NCI-H510A (cell line): Measurements from ENCODE around the gene METAP1D.
"Not testable (repeated sequence)": the region's sequence is repeated elsewhere in the genome, so short reads cannot be mapped to it uniquely, and the experiment has no call there.

Experiments used
- DNase-seq: peaks from one replicate; lab custom pipeline; 2025; lab: John Stamatoyannopoulos, UW

The METAP1D gene

DNA sequence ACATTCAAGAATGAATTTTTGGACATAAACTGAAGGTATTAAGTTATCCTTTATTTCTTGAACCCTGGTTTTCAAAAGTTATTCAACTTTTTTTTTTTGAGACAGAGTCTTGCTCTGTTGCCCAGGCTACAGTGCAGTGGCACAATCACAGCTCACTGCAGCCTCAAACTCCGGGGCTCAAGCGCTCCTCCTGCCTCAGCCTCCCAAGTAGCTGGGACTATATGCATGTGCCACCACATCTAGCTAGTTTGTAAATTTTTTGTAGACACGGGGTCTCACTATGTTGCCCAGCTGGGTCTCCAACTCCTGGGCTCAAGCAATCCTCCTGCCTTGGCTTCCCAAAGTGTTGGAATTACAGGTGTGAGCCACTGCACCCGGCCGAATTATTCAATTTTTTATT lies 2.7 kb upstream of the METAP1D start:
- not testable (repeated sequence) for DNase-seq

DNA sequence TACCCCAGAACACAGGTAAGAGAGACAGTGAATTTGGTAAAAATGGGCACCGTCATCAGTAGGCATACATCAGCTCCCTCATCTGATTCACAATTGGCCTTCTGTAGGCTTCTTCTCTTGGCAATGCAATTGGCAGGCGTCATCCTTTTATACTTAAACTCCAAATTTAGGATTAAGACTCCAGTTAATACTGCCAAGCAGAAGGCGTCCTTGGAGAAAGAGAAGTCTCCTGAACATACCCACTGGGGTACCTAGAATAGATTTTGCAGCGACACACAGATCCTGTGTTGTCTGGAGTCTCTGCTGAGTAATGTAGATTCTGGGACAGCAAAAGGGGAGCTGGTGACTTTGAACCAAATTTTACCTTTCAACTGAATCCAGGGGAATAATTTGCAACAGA lies 592 bp upstream of the METAP1D start:
- DNase-seq = no peak

DNA sequence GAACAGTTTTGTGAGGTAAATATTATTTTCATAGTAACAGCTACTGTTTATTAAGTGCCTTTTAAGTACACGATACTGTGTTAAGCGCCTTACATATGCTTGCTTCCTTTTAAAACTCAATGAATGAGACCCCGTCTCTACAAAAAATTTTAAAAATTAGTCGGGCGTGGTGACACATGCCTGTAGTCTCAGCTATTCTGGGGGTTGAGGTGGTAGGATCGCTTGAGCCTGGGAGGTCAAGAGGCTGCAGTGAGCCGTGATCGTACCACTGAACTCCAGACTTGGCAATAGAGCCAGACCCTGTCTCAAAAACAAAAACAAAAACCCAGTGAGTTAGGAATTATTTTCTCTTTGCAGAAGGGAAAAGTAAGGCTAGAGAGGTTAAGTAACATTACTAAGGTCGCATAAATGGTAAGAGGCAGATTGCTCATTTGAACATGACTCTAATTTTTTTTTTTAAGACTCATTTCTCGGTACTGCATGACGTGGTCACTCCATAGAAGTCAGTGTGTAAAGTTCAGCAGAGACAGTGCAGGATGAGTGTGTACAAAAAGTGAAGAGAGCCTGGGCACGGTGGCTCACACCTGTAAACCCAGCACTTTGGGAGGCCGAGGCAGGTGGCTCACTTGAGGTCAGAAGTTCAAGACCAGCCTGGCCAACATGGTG lies 1.1 kb downstream of the METAP1D start:
- no peak for DNase-seq

DNA sequence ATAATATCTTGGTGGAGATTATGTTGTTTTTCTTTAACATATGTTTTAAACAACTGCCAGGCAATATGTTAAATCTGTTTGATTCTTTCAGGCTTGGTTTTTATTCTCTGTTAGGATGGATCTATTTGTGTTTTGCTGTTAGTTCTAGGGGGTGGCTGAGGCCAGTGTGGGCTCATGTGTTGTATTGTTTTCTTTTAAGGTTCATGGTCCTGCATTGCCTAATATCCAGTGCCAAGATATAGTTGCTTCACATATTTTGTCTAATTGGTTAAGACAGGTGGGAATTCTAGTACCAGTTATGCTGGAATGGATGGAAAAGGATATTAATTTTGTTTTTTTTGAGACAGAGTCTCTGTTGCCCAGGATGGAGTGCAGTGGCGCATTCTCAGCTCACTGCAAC lies 7.6 kb downstream of the METAP1D start:
- DNase-seq = no peak

DNA sequence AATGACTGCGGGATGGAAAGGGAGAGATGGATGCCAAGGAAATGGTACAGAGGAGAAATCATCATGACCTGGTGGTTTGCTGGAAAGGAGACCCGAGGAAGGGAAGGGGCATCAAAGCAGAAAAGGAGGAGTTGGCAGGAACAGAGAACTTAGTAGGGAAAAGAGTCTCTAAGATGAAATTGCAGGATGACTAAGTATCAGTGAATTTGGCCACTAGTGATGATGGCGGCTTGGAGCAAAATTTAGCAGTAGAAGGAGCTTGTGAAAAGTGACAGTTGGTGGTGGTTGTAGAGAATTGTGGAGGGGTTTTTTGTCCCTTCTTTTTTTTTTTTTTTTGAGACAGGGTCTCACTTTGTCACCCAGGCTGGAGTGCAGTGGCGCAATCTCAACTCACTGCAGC lies 10.1 kb downstream of the METAP1D start:
- no peak for DNase-seq

DNA sequence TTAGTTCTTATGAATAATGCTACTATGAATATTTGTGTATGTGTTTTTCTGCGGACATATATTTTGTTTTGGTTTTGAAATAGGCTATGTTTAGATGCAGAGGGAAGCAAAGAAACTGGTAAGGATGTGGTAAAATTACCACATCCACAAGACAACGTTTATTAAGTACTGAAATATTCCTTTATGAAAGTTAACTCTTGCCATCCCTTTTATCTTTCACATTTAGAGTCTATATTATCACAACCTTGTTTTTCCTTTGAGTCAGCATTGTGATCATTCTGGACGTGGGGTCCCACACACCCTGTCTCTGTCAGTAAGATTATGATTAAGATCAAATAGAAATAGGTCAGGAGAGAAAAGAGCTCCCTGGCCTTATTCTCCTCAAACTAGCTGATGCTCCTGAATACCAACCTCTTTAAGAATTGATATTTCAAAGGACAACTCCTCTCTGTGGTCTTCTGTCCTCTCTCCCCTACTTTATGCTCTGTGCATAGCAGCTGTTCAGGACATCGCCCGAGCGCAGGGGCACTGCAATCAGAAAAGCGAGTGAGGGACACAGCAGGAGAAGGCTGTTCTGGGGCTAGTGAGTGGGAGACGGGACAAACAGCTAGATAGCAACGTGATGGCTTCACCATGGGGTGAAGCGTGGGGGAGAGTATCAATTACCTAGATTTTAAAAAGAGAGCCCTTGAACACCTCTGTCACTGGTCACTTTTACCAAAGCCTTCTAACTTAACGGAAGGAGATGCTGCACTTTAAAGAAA lies 12.2 kb downstream of the METAP1D start:
- DNase-seq = no peak

DNA sequence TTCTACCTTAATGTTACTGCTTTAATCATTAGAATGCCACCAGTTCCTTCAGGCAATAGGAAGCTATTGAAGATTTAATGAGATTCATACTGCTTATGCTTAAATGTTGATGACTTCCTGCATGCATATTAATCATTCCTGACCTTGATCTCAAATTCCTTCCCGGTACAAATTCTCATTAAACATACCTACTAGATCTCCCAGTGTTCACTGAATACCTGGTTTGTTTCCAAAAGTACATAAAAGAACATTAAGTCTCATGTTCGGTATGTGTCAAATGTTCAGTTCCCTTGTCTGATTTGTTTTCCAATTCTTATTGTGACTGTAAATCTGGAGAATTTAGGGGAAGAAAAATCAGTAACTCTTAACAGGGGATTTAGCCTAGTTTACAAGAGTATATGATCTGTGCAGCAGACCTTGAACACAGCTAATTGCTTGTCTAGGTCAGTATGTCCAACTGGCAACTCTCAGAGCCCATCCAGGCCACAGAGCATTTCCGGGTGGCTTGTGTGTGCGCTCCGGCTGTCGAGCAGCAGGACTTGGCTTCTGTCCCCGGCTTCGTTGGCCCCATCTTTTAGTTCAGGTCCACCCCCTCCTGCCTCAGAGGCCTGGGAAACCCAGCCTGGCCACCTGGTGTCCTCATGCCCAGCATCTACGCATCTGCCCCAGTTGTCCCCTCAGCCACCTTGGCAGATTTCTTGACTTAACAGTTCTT lies 13.1 kb downstream of the METAP1D start:
- no peak for DNase-seq

DNA sequence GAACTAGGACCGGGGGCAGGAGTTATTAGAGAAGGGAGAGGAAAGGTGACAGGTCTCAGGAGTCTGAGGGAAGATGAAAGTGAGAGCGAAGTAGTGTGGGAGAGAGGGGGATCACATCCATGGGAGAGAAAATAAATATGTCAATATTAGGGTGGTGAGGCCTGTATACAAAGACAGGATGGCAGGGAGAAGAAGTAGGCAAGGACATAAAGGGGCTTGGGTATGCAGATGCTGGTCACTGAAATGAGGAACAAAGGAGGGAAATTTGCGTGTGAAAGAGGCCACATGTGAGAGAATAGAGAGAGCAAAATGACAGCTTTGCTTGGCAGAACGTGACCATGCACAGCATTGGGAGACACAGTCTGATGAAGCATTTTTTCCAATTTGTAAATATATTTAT lies 13.6 kb downstream of the METAP1D start:
- no peak for DNase-seq

DNA sequence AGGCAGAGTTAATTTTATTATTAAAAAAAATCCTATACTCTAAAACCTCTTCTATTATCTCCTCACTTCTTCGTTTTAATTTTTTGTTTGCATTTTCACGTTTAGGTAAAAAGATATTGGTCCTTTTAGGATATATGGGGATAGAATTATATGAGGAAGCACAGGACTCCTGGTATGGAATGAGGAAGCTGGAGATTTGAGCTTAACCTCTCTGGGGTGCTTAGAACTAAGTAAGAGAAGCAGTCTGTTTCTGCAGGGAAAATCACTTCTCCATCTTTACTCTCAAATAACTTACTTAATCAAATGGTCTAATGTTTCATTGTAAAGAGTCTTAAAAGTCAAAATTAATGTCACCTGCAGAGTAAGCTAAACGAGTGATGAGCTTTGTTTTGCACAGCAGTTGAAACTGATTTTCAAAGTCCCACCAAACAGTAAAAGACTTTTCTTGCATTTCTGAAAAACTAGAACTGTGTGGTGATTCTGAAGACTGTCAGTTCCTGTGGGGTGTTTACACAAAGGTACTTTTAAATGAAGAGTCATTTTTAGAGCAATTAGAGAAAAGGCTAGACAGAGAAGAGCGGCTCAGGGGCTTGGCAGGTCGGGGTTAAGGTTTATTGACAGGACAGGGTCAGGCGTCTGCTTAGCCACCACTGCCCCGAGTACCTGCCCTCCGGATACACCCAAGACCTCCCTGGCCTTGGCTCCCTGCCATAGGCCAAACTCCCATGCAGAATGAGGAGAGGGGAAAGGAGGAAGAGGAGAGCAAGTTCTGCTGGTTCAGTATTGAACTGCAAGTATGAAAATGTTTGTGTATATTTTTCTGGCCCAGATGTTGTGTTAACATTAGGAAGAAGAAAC lies 21.6 kb downstream of the METAP1D start:
- DNase-seq = no peak

DNA sequence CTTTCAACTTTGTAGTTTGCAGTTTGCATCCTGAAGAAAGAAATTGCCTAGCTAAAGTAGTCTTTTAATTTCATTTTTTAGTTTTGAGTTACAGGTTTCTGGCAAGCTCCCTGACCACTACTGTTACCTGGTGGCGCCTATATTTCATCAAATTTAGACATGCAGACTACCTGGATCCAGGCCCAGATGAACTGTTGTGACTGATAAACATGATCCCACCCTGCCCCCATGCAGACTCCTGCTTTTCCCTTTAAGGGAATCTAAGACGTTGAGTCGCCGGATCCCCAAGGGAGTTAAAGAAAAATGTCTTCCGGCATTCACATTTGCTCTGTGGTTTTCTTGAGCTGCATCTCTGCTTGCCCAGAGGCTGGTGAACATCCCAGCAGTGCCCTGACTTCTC lies 22.2 kb downstream of the METAP1D start:
- no peak for DNase-seq

DNA sequence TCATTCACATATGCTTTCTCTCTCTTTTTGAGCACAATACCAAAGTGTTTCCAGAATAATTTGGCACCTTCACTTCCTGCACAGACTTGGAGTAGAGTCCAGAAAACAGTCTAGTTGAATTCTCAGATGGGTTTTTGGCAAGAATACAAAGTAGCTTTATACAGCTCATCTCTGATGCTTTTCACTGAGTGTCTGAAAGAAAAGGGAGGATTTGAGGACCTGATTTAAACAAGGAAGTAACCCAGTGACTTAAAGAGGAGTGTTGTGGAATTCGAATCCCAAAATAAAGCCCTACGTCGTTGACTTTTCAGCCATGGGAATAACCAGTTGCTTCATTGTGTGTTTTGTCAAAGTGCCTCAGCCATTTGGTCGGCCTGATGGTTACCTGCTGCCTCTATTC lies 31.8 kb downstream of the METAP1D start:
- no peak for DNase-seq

DNA sequence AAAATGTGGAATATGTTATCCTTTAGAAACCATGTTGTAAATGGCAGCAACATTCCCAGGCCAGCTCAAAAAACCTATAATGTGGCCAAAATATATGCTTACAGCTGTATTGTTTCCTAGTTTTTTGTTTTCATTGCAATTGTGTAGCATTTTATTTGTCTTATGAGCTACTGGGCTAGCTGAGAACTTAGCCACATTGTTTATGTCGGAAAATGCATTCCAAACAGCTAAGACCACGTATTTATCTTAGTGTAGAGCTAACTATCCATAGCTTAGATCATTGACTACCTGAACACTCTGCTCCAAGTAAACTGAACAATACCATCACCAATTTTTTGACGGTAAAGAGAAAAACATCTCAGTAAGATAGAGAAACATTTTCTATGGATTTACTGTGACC lies 38.4 kb downstream of the METAP1D start:
- DNase-seq = no peak

DNA sequence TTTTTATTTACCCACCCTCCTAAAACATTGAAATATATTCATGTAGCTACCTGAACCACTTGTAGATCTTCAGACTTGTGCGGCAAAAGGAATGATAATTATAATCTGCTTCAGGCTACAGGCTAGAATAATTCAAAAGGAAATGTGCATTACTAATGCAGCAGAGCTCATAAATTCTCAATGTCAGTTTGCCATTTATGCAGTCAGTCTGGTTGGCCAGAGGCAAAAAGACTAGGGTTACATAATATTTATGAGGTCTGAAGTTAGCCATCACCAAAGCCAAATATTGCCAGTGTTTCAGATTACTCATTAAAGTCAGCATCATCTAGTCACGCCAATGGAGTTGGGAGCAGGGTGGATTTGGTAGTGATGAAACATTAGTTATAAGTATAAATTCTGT lies 38.9 kb downstream of the METAP1D start:
- no peak for DNase-seq

DNA sequence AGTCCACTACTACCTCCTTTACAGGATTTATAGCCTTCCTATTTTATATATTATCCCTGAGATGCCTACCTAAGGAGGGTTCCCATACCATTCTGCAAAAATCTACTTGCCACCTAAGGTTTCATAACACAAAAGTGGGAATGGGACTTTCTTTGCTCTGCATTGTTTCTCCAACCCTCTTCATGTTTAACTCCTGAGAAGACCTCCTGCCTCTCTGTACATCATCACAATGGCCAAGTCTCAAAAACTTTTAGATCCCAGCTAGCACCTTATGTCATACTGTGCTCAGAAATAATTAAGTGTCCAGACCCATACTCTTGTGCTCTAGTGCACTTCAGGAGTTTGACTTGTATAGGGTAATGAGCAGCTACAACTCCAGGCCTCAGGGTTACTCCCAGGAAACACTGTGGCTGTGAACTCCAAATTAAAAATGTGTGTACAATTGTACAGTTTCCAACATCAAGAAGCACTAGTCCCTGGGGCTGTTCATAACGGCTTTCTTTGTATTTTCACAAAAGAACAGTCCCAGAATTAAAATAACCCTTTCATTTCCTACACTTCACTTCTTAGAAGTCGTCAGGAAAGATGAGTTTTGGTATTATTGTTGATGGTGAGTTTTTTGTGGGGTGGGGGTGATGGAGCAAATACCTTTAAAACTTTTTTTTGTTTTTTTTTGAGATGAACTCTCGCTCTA lies 39.4 kb downstream of the METAP1D start:
- no peak for DNase-seq

DNA sequence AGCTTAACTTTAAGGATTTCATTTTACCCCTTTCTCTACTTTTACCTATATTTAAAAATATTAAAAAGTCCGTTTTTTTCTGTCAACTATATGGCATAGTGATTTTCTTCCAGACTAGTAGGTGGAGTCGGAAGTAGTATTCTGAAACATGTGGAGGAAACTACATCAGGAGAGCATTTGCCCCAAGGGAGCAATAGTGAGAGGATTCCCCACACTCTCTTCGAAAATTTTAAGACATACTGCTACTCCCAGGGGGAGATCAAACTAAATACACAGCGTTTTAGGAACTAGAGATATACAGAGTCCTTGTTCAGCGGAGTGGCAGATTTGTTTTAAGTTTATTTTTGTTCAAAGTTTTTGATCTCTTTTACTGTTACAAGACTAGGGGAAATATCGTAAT lies 40.6 kb downstream of the METAP1D start:
- no peak for DNase-seq

DNA sequence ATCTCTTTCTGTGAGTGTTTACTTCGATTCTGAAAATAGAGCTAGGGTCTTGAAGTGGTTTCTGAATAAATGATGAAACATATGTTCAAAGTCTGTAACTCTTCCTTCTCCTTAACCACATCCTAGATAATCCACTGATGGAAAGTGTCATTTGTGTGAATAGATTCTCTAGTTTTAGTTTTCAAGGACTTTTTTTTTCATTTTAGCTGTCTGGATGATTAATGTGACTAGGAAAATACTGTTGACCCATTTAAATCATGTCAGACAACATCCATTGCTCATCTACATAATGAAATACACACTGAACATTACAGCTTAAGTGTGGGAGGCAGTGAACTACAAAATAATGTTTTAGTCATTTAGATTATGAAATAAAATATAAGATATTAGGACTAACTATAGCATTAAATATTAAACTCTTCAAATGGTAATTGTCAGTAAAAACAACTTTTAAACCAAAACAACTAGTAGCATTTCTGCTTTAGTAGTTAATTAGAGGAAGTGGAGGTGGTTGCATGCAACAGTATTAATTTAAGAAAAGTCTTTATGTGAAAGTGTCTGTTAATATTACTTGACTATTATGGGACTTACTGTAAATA lies 46.4 kb downstream of the METAP1D start:
- DNase-seq = no peak

DNA sequence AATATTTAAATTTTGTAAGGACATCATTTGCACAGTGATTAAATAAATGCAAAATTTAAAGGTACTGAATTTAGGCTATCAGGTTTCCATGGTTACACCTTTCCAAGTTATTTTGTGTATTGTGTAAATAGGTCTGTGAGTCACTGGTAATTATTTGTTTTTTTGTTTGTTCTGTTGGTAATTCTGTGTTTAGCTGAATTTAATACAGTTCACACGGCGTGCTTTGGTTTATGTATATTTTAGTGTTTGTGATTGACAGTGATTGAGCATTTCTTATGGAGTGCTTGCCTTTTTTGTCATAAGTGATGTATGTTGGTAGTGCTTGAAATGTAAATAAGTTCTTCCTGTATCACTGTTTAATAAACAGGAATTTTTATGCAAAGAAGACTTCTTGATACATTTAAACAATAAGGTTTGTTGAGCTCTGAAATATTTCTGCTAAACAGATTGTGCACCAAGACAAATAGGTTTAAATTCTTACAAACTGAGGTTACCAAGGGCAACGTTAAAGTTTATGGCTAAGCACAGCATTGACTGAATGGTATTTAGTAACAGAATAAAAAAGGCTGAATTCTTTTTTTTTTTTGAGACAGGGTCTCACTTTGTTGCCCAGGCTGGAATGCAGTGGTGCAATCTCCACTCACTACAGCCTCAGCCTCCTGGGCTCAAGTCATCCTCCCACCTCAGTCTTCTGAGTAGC lies 47.3 kb downstream of the METAP1D start:
- DNase-seq = no peak

DNA sequence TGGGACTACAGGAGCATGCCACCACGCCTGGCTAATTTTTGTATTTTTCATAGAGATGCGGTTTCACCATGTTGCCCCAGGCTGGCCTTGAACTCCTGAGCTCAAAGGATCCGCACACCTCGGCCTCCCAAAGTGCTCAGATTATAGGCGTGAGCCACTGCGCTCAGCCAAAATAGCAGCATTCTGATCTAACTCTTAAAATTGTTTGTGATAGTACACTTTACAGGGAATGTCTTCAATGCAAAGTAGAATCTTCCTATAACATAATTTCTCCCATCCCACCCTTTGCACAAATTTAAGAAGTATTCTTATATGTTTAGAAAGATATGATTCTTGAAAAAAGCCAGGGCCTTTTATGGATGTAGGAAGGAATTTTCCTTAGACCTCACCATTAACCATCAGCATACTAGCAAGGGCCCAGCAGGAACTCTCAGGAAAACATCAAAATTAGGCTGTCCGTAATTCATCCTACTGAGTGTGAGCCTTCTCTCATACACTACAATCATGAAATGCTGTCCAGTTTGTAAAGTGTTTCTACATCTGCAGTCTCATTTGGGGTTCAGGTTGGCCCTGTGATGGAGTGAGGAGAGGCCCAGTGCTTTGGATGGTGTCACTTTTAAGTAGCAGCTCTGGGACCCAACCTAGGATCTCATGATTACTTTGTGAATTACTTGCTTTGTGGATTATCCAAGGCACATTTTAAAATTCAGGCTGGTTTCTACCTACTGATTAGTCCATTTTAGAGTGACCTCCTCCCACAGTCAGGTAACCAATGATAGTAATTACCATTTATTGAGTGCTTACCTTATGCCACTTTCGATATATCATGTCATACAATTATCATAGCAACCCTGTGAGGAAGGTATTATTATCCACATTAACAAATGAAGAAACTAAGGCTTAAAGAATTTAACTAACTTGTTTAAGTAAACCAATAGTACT lies 48.1 kb downstream of the METAP1D start:
- DNase-seq = no peak
